GM23248 (cell line): Measurements from ENCODE around the gene MEI1.

Source experiments
- EZH2 ChIP-seq: fragments of 200-600 bp; sonication (generic); IDR thresholded peaks from 2 replicates; pipeline ENCODE4 v1.6.1; 2018; ENCODE audit warnings: antibody characterized with exemption, mild to moderate bottlenecking; ENCODE audit not compliant: insufficient read depth, poor library complexity, severe bottlenecking
- EZH2phosphoT487 ChIP-seq: fragments of 200-600 bp; sonication (generic); IDR thresholded peaks from 2 replicates; pipeline ENCODE4 v1.6.1; 2018; ENCODE audit warnings: antibody characterized with exemption, moderate library complexity, mild to moderate bottlenecking, low read depth; ENCODE audit not compliant: insufficient read depth

DNA sequence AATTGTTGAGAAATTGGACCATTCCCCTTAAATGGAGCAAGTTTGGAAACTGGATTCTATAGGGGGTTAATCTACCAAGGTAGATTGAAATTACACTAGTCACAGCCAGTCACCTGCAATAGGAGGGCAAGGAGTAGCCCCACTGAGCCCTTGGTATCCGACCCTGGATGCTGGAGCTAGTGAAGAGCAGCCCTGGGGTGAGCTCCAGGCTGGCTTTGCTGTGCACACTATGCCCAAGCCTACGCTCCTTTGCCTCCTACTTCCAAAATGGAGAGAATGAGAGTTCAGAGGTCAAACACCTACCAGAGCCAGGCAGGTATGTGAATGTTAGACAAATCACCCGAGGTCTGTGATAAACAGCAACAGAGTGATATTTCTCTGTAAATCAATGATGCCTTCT is 34.4 kb upstream of the MEI1 start:
- TF ChIP-seq EZH2phosphoT487, result no peak
- no peak for TF ChIP-seq EZH2
